ENCODE results near the gene DNAH14. TPM values are rescaled to one million over a fixed set of nuclear protein-coding genes. Genes with fewer than 3 reads are reported as not detected.

DNAH14 gene
- total RNA-seq, 1 experiment from 2014 or later: 33.2 TPM

GRCh38 chr1:224897529-224898327, 31.7 kb upstream of the DNAH14 start:
- Histone ChIP-seq H3K27me3 (ENCODE audit: insufficient read depth, low read length) (no peaks in the 10 kb centered on the region), H3K9ac (ENCODE audit: low read length) (no peak overlapping the region), H3K4me2 (ENCODE audit: low read length) (no peak overlapping the region), H3K4me1 (ENCODE audit: control insufficient read depth in 1 of 2, insufficient read depth in 2 of 2, low read length in 2 of 2) (no peaks in the 10 kb centered on the region), H4K20me1 (ENCODE audit: insufficient read depth) (no peaks in the 10 kb centered on the region), H3K9me3 (ENCODE audit: control insufficient read depth in 1 of 2, insufficient read depth in 1 of 2, low read depth in 1 of 2, low read length in 2 of 2) (no peaks in the 10 kb centered on the region), H3K4me3 (replicated peaks in 1 of 2; ENCODE audit: low read depth in 1 of 2, low read length in 2 of 2) (no peak overlapping the region), H3K9me2 (ENCODE audit: insufficient read depth) (no peaks in the 10 kb centered on the region), H3K36me3 (ENCODE audit: control insufficient read depth in 1 of 2, insufficient read depth in 2 of 2, low read length in 2 of 2) (no peaks in the 10 kb centered on the region), H3K79me2 (ENCODE audit: insufficient read depth, low read length) (no peaks in the 10 kb centered on the region), H2AFZ (ENCODE audit: low read depth, low read length, poor library complexity, severe bottlenecking) (no peak overlapping the region), H3K27ac (ENCODE audit: low read depth, low read length) (no peak overlapping the region)
- RAD21 ChIA-PET (ENCODE audit: low non-redundant PET in 1 of 2, low total read pairs in 2 of 2, uncharacterized antibody in 2 of 2, unreplicated experiment in 2 of 2): no interaction called here
- TF ChIP-seq RAD21 (IDR thresholded peaks at IDR 0.05; ENCODE audit: low read depth) (no peak), ZFX (IDR thresholded peaks at IDR 0.05) (no peak), MAX (IDR thresholded peaks at IDR 0.05) (no peak), CTCF (IDR thresholded peaks at IDR 0.05 in 2 of 3, conservative IDR thresholded peaks at IDR 0.05 in 1 of 3; ENCODE audit: borderline replicate concordance in 1 of 3, insufficient read depth in 1 of 3, low read depth in 2 of 3, low read length in 2 of 3) (no peak), FOSL1 (IDR thresholded peaks at IDR 0.05; ENCODE audit: low read depth) (no peak), CBX3 (IDR thresholded peaks at IDR 0.05; ENCODE audit: low read depth) (no peak), ZBTB33 (IDR thresholded peaks at IDR 0.05; ENCODE audit: extremely low read depth, insufficient replicate concordance, low read length) (no peak), TCF7L2 (IDR thresholded peaks at IDR 0.05; ENCODE audit: borderline replicate concordance, extremely low read depth, insufficient read depth, insufficient read length) (no peak), ELF1 (IDR thresholded peaks at IDR 0.05; ENCODE audit: borderline replicate concordance, low read depth) (no peak), ZNF274 (IDR thresholded peaks at IDR 0.05; ENCODE audit: low read depth, low read length) (no peak), EGR1 (IDR thresholded peaks at IDR 0.05; ENCODE audit: low read depth) (no peak)
- intact Hi-C loops (cut with micrococcal nuclease): no loop called here
- BruUV-seq (replicated peaks): no TSS peak
- POLR2A ChIA-PET: no interaction called here
- CTCF ChIA-PET: interaction anchor here (0.9 kb wide), 1 partner anchor 25 kb away, joined by 3 read pairs; no protein-coding TSS in a partner anchor
- no peak for ATAC-seq
- DNase-seq (ENCODE audit: low read depth, low spot score): no peak
